Activated naive CD4-positive, alpha-beta T cell treated with Interleukin-2 at 50 U/mL for 16 hours (primary cell): Measurements from ENCODE around the gene PDE4B.
"Not testable (repeated sequence)": the region's sequence is repeated elsewhere in the genome, so short reads cannot be mapped to it uniquely, and the experiment has no call there.

Source experiments
- DNase-seq: peaks from one replicate; pipeline ENCODE4 v3.0.0-alpha.2; 2020

PDE4B gene

GRCh38 chr1:65958561-65959350 is 166.1 kb downstream of the PDE4B start:
- DNase-seq = no peak

GRCh38 chr1:65959896-65960567 is 167.3 kb downstream of the PDE4B start:
- DNase-seq = no peak

- DNase-seq = no peak
These were observed 170.6 kb downstream of the PDE4B start for GRCh38 chr1:65963156-65963888.

- DNase-seq = no peak
These were observed 171.4 kb downstream of the PDE4B start for GRCh38 chr1:65964123-65964522.

GRCh38 chr1:65965112-65965996 is 172.7 kb downstream of the PDE4B start:
- no peak for DNase-seq

GRCh38 chr1:65967492-65967891 is 174.8 kb downstream of the PDE4B start:
- DNase-seq = not testable (repeated sequence)

GRCh38 chr1:65971547-65971946 is 178.9 kb downstream of the PDE4B start:
- no peak for DNase-seq

- DNase-seq = no peak
These were observed 183.0 kb downstream of the PDE4B start for GRCh38 chr1:65975708-65976107.

GRCh38 chr1:65979136-65980044 is 186.7 kb downstream of the PDE4B start:
- no peak for DNase-seq

- DNase-seq = no peak
These were observed 187.5 kb downstream of the PDE4B start for GRCh38 chr1:65980237-65980636.

- no peak for DNase-seq
These were observed 190.8 kb downstream of the PDE4B start for GRCh38 chr1:65983500-65983899.

- DNase-seq = no peak
These were observed 192.8 kb downstream of the PDE4B start for GRCh38 chr1:65985393-65986066.

GRCh38 chr1:65986146-65986545 is 193.5 kb downstream of the PDE4B start:
- DNase-seq = no peak

GRCh38 chr1:65990161-65990560 is 197.5 kb downstream of the PDE4B start:
- DNase-seq = no peak

- DNase-seq = no peak
These were observed 199.0 kb downstream of the PDE4B start for GRCh38 chr1:65991694-65992093.

- no peak for DNase-seq
These were observed 199.6 kb downstream of the PDE4B start for GRCh38 chr1:65992165-65992821.

GRCh38 chr1:65992831-65993271 is 200.2 kb downstream of the PDE4B start:
- DNase-seq = no peak

GRCh38 chr1:65994223-65994622 is 201.5 kb downstream of the PDE4B start:
- DNase-seq = no peak

GRCh38 chr1:65995336-65995735 is 202.6 kb downstream of the PDE4B start:
- DNase-seq = no peak

GRCh38 chr1:65995928-65996327 is 203.2 kb downstream of the PDE4B start:
- no peak for DNase-seq
